ENCODE measurements around the gene PIK3C2G. TPM values are rescaled to one million over a fixed set of nuclear protein-coding genes. Genes with fewer than 3 reads are reported as not detected.

Gene PIK3C2G
- total RNA-seq, 3 donors from 2014 or later = 0.23 to 0.43 (median 0.32) TPM

- no peaks in the 10 kb centered on the region for H3K4me1 ChIP-seq (ENCODE audit: low read depth)
- intact Hi-C loops (cut with DNase I, micrococcal nuclease) = no loop called here
- ATAC-seq (no peak), DNase-seq (no peak)
- TF ChIP-seq, protein P1, sequence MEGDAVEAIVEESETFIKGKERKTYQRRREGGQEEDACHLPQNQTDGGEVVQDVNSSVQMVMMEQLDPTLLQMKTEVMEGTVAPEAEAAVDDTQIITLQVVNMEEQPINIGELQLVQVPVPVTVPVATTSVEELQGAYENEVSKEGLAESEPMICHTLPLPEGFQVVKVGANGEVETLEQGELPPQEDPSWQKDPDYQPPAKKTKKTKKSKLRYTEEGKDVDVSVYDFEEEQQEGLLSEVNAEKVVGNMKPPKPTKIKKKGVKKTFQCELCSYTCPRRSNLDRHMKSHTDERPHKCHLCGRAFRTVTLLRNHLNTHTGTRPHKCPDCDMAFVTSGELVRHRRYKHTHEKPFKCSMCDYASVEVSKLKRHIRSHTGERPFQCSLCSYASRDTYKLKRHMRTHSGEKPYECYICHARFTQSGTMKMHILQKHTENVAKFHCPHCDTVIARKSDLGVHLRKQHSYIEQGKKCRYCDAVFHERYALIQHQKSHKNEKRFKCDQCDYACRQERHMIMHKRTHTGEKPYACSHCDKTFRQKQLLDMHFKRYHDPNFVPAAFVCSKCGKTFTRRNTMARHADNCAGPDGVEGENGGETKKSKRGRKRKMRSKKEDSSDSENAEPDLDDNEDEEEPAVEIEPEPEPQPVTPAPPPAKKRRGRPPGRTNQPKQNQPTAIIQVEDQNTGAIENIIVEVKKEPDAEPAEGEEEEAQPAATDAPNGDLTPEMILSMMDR (IDR thresholded peaks at IDR 0.05) = no peak
- no peak overlapping the region for H3K4me3 ChIP-seq
- H3K36me3 ChIP-seq (ENCODE audit: low read depth) = no peaks in the 10 kb centered on the region
- no peaks in the 10 kb centered on the region for H3K9me3 ChIP-seq
Measured at GRCh38 chr12:18262514-18262913, 1.2 kb downstream of the PIK3C2G start.

DNA sequence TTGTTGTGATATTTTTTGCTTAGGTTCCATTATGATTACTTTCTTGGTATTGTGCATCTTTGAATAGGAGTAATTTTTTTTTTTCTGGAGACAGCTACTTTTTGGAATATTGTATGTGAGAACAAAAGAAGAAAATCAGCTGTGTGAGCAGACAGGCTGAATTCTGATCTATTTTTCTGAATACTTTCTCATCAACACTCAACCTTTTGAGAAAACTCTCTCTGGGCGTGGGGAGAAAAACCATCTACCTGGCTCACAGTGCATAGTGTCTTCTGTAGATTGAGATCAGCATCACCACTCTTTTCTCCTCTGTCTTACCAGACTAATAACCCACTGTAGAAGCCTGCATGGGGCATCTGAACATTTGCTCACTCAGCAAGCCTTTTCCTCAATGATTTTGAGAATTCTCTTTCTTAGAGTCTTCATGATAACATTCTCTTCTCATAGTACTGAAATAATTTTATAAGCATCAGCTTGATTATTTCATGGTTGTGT, 3.3 kb downstream of the PIK3C2G start:
- intact Hi-C loops (cut with DNase I, micrococcal nuclease) = no loop called here
- Histone ChIP-seq H3K4me3 (no peak overlapping the region), H3K4me1 (ENCODE audit: low read depth) (no peaks in the 10 kb centered on the region), H3K36me3 (ENCODE audit: low read depth) (no peaks in the 10 kb centered on the region), H3K9me3 (no peaks in the 10 kb centered on the region)
- DNase-seq = no peak
- ATAC-seq = no peak
- TF ChIP-seq, protein P1 (IDR thresholded peaks at IDR 0.05) = no peak

- ATAC-seq = no peak
- no peak overlapping the region for H3K4me3 ChIP-seq
- H3K4me1 ChIP-seq (ENCODE audit: low read depth) = no peaks in the 10 kb centered on the region
- TF ChIP-seq, protein P1 (IDR thresholded peaks at IDR 0.05) = no peak
- H3K9me3 ChIP-seq = no peaks in the 10 kb centered on the region
- intact Hi-C loops (cut with DNase I, micrococcal nuclease) = no loop called here
- H3K36me3 ChIP-seq (ENCODE audit: low read depth) = no peaks in the 10 kb centered on the region
- DNase-seq = no peak
Measured at GRCh38 chr12:18267427-18268099, 6.2 kb downstream of the PIK3C2G start.

GRCh38 chr12:18270958-18271460, 9.7 kb downstream of the PIK3C2G start:
- H3K36me3 ChIP-seq (ENCODE audit: low read depth) = no peaks in the 10 kb centered on the region
- H3K4me3 ChIP-seq = no peak overlapping the region
- TF ChIP-seq, protein P1 (IDR thresholded peaks at IDR 0.05) = no peak
- intact Hi-C loops (cut with DNase I, micrococcal nuclease) = no loop called here
- ATAC-seq = no peak
- DNase-seq = no peak
- no peaks in the 10 kb centered on the region for H3K4me1 ChIP-seq (ENCODE audit: low read depth)
- H3K9me3 ChIP-seq = no peaks in the 10 kb centered on the region

DNA sequence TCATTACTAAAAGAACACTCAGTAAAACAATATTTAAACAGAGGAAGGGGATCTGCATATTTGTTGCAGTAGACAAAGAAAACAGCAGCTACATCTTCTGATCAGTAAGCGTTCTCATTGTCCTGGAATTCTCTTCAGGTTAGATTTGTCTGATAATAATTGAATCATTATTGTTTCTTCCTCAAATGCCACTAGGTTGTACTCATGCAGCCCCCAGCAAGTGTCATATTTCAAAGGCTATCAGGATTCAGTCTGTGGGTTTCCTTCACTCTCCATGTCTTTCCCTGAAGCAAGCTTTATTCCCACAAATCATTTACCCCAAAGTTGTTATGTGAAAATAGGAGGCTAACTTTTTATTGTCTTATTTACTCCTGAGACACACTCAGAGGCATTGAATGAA, 14.7 kb downstream of the PIK3C2G start:
- intact Hi-C loops (cut with DNase I, micrococcal nuclease) = no loop called here
- ATAC-seq = no peak
- no peaks in the 10 kb centered on the region for H3K4me1 ChIP-seq (ENCODE audit: low read depth)

More for the DNA sequence above, 14.7 kb downstream of the PIK3C2G start:
- no peaks in the 10 kb centered on the region for H3K36me3 ChIP-seq (ENCODE audit: low read depth)
- TF ChIP-seq, protein P1 (IDR thresholded peaks at IDR 0.05) = no peak
- no peak for DNase-seq
- no peaks in the 10 kb centered on the region for H3K9me3 ChIP-seq
- H3K4me3 ChIP-seq = no peak overlapping the region

Data from mucosa of descending colon (tissue), 3 donors.